GM19395 (cell line): Measurements from ENCODE around the gene ALDH2.
"Not testable (repeated sequence)": the region's sequence is repeated elsewhere in the genome, so short reads cannot be mapped to it uniquely, and the experiment has no call there.

Experiments used
- ATAC-seq: cut with Tn5 transposase; IDR thresholded peaks from one replicate; pipeline ENCODE4 v1.9.1; 2021; ENCODE audit warnings: mild to moderate bottlenecking, moderate library complexity; ENCODE audit not compliant: unreplicated experiment

Gene ALDH2

GRCh38 chr12:111824312-111824711, 57.6 kb downstream of the ALDH2 start:
- not testable (repeated sequence) for ATAC-seq

- no peak for ATAC-seq
Measured at GRCh38 chr12:111825509-111825908, 58.8 kb downstream of the ALDH2 start.

DNA sequence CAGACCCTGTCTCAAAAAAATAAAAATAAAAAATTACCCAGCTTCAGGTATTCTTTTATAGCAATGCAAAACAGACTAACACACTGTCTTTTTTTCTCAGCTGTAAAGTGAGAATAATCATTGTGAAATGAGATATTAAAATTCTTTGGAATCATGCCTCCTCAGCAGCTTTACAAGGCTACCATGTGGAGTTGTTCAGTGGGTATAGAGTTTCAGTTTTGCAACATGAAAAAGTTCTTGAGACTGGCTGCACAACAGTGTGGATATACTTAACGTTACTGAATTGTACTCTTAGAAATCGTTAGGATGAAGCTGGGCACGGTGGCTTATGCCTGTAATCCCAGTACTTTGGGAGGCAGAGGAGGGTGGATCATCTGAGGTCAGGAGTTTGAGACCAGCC, 59.6 kb downstream of the ALDH2 start:
- ATAC-seq, result no peak

DNA sequence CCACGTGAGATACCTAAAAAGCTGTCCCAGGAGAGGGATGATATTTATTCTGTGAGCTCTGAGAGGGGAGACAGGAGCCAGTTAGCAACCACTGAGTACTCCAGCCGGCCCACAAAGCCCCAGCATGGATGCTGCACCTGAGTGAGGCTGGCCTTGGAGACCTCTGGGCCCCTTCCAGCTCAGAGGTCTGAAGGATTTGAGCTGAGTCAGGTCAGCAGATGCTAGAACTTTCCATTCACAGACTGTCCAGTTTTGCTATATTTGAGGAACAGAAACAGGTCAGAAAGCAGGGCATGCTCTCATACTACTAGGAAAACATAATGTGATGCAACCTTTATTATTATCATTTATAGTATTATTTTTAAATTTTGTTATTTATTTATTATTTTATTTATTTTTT, 60.3 kb downstream of the ALDH2 start:
- no peak for ATAC-seq

- no peak for ATAC-seq
Measured at GRCh38 chr12:111827907-111828306, 61.2 kb downstream of the ALDH2 start.

DNA sequence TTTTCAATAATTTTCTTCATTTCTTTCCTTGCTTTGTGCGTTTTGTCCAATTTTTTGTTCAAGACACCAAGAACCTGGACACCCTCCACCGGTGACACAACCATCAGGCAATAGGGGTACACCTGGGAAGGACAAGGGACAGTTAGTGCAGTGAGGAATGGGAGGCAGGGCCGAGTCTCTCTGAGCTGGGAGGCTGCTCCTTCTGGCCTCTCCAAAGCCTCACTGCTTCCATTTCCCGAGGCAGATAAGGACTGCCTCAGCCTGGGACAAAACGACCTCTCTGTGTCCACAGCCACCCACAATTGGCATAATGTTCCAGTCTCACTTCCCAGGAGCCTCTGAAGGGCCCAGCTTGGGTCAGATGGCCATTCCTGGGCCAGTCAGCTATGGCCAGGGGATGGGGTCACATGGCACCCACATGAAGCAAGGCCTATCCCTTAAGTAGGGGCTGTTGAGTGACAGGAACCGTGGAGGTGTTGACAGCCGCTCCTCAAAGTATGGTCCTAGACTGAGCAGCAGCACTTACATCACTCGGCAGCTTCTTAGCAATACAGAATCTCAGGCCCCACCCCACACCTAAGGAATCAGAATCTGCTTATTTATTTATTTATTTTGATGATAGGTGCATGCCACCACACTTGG, 61.7 kb downstream of the ALDH2 start:
- no peak for ATAC-seq

- ATAC-seq, result not testable (repeated sequence)
Measured at GRCh38 chr12:111829635-111830034, 62.9 kb downstream of the ALDH2 start.

- ATAC-seq, result not testable (repeated sequence)
Measured at GRCh38 chr12:111834740-111835386, 68.1 kb downstream of the ALDH2 start.

DNA sequence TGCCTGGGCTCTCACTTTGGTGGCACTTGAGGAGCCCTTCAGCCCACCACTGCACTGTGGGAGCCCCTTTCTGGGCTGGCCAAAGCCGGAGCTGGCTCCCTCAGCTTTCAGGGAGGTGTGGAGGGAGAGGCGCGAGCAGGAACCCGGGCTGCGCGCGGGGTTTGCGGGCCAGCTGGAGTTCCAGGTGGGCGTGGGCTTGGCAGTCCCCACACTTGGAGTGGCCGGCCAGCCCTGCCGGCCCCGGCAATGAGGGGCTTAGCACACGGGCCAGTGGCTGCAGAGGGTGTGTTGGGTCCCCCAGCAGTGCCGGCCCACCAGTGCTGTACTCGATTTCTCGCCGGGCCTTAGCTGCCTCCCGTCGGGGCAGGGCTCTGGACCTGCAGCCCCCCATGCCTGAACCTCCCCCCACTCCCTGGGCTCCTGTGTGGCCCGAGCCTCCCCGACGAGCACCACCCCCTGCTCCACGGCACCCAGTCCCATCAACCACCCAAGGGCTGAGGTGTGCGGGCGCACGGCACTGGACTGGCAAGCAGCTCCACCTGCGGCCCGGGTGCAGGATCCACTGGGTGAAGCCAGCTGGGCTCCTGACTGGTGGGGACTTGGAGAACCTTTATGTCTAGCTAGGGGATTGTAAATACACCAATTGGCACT, 68.9 kb downstream of the ALDH2 start:
- ATAC-seq, result not testable (repeated sequence)

DNA sequence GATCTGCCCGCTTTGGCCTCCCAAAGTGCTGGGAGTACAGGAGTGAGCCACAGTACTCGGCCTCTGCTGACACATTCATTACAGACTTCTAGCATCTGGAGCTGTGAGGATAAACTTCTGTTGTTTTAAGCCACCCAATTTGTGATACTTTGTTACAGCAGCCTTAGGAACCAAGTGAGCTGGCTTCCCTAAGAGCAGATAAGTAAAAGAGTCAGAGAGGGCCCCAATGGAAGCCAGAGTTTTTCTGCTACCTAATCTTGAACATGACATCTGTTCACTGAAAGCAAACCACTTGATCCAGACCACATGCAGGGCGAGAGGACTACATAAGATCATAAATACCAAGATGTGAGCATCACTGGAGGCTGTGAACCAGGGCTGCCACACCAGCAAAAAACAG, 71.6 kb downstream of the ALDH2 start:
- no peak for ATAC-seq

- no peak for ATAC-seq
Measured at GRCh38 chr12:111840807-111841206, 74.1 kb downstream of the ALDH2 start.

DNA sequence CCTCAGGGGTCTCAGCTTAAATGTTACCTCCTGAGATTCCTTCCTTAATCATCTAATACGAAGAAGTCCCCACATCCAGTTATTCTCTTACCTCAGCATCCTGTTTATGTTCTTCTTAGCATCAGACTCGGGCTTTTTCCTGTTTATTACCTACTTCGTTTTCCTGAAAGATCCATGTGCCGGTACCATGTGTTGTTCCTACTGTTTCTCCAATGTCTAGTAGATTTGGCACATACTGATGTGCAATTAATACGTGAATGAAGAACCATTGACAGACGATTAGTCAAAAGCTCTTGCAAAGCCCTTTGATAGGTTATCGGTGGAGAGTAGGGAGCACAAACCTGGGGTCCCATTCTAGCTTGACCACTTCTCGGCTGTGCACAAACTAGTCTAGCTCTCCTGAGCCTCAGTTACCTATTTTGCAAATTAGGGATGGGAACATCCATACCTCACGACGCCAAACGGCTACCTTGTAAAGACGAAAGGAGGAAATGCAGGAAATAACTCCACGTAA, 74.6 kb downstream of the ALDH2 start:
- no peak for ATAC-seq

DNA sequence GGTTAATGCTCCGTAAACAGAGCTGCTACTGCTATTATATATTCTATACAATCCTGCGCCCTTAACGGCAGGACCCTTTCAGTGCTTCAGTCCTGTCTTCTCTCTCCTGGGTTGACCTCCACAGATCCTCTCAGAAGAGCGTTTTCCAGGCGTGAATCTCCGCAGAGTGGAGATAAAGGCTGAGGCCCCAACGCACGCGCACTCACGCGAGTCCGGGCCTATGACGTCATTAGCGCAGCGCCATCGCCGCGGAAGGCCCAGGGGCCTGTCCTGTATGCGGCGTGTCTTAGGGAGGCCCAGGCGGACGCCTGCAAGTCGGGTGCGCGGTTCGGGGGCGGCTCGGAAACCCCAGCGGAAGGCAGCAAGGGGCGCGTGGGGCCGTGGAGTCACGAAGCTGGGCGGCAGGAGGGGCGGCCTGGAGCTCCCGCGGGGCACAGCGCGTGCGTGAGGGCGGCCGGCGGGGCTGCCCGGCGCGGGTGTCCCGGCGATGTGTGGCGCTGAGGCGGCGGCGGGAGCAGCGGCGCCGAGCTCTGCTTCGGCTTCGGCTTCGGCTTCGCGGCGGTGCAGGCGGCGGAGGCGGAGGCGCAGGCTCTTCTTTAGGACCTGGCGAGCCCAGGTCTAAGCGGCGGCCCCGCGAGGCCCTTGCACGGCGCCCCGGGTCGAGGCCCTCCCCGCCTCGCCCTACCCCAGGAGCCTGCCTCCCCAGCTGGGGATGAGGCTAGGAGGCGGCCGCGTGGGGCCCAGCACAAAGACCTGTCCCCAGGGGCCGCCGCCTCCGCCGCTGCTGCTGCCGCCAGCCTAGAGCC, 75.2 kb downstream of the ALDH2 start, which contains the start of gene MAPKAPK5:
Gene MAPKAPK5 (plus strand): TSS at position 479 of the 806 bp plus-strand sequence. CDS start 506 bp downstream, outside the sequence.
- ATAC-seq, result peak; percentile 87

DNA sequence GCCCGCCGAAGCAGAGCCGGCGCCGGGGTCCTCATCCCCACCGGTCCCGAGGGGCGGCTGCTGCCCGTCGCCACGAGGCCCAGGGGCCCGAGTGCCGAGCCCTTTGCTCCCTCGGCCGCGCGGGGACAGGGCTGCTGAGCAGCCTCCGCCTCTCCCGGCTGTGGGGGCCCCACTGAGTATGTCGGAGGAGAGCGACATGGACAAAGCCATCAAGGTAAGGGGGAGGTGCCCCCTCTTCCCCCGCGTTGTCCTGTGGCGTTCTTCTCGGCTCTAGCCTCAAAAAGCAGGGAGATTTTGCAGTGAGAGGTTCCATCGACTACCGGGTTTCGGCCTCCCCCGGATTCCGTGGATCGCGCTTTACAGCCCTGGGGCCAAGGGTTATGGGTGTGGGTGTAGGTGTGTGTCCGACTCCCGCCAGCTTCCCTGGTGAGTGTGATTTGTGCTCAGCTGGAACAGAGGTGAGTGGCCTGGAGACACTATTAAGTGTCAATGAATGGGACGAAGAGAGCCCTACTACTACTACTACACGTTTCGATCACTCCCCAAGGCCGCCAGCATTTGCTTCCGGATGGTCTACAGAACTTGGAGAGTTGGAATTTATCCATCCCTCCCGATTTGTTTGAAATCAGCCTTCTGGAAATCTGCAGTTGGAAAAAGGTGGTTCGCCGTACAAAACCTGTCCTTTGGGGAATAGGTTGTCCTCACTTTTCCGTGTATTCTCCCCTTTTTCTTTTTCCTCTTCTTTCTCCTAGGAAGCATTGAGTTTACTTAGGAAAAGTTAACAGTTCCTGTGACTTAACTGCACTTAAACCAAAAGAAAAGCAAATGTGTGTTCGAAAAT, 76.0 kb downstream of the ALDH2 start:
- peak; percentile 17 for ATAC-seq

DNA sequence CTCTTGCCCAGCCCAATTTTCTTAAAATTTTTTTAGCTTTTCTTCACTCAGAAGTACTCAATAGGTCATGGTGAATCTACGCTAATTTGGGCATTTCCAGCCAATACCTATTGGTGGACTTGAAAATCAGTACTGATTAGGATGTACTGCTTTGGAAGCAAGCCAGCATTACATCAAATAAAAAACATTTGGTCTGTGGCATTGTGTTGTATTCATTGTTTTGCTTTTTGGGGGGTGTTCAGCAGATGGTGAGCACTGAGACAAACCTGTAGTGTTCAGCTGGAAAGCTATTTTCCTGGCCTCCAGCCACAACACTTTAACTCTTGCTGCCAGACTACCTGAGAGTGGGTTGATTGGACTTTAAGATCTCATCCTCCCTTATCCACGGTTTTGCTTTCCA, 79.3 kb downstream of the ALDH2 start:
- ATAC-seq, result no peak

DNA sequence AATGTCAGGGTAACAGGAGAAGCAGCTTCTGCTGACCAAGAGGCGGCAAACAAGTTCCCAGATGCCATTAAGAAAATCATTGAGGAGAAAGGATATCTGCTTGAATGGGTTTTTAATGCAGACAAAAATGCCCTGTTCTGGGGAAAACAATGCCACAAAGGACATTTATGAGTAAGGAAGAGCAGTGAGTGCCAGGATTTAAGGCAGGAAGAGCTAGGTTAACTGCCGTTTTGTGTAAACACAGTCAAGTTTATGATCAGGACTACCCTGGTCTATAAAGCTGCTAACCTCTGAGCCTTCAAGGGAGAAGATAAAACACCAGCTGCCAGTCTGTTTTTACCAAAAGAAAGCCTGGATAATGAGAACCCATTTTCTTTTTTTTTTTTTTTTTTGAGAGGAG, 83.8 kb downstream of the ALDH2 start:
- ATAC-seq, result no peak

DNA sequence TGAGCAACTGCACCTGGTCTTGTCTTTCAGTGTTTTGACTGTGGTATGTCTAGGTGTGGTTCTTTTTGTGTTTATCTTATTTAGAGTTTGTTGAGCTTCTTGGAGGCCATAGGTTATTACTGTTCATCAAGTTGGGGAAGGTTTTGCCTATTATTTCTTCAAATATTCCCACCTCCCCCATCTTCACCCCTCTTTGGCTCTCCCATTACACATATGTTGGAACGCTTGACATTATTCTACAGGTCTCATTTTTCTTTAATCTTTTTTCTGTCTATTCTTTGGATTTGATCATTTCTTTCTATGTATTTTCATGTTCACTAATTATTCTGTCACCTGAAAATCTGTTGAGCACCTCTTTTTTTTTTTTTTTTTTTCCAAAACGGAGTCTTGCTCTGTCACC, 91.5 kb downstream of the ALDH2 start:
- ATAC-seq, result no peak

DNA sequence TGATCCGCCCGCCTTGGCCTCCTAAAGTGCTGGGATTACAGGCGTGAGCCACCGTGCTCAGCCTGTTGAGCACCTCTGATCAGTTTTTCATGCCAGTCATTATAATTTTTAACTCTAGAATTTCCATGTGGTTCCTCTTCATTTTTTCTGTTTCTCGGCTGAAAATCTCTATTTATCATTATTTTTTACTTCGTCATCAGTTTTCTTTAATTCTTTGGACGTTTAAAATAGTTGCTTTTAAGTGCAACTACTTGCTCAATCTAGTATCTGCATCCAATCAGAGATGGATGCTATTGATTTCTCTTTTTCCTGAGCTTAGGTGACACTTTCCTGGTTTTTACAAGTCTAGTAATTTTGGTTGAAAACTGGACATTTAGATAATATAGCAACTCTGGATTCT, 92.0 kb downstream of the ALDH2 start:
- ATAC-seq, result no peak

- no peak for ATAC-seq
Measured at GRCh38 chr12:111864913-111865312, 98.2 kb downstream of the ALDH2 start.
